Measurements from ENCODE around the gene APAF1. TPM values are rescaled to one million over a fixed set of nuclear protein-coding genes. Genes with fewer than 3 reads are reported as not detected.

The APAF1 gene
- total and polyA plus RNA-seq, 9 of the 15 experiments (the other 6 are each of a cell fraction or from before 2014, with no cell fraction given): 5.1 to 15.7 (median 9.9) TPM

GRCh38 chr12:98754095-98754494 is 109.0 kb downstream of the APAF1 start (continued):
- TF ChIP-seq PKNOX1 (IDR thresholded peaks at IDR 0.05) (peak; percentile 84), SMAD4 (CRISPR knock-in tag; conservative IDR thresholded peaks at IDR 0.05) (0 out of 2 replicates have a peak, but pooled peaks have one; percentile 19), MAZ (CRISPR knock-in tag; conservative IDR thresholded peaks at IDR 0.05 in 1 of 2, IDR thresholded peaks at IDR 0.05 in 1 of 2) (0 out of 4 replicates have a peak, but pooled peaks of 1 of the 2 experiments have one; percentile 23), KAT8 (IDR thresholded peaks at IDR 0.05; ENCODE audit: low read depth) (no peak), KDM1A (IDR thresholded peaks at IDR 0.05) (0 out of 4 replicates have a peak, but pooled peaks of 1 of the 2 experiments have one; percentile 19), KLF6 (CRISPR knock-in tag; IDR thresholded peaks at IDR 0.05; ENCODE audit: borderline replicate concordance) (no peak), PBX2 (CRISPR knock-in tag; IDR thresholded peaks at IDR 0.05; ENCODE audit: low read depth) (no peak), PBX2 (tag; conservative IDR thresholded peaks at IDR 0.05; ENCODE audit: low read depth) (0 out of 2 replicates have a peak, but pooled peaks have one; percentile 21), TRIM24 (IDR thresholded peaks at IDR 0.05) (peak in 1 of 2 experiments; percentile 50; a peak in 1 of 4 replicates), HDAC2 (IDR thresholded peaks at IDR 0.05) (0 out of 2 replicates have a peak, but pooled peaks have one; percentile 52), TCF3 (CRISPR knock-in tag; IDR thresholded peaks at IDR 0.05) (peak; percentile 85), DIDO1 (tag; IDR thresholded peaks at IDR 0.05; ENCODE audit: low read depth) (0 out of 2 replicates have a peak, but pooled peaks have one; percentile 0), CREB1 (IDR thresholded peaks at IDR 0.05) (no peak), CREB1 (CRISPR knock-in tag; IDR thresholded peaks at IDR 0.05) (0 out of 2 replicates have a peak, but pooled peaks have one; percentile 17), BCL6 (CRISPR knock-in tag; IDR thresholded peaks at IDR 0.05) (no peak), ZNF408 (CRISPR knock-in tag; IDR thresholded peaks at IDR 0.05; ENCODE audit: low read depth) (no peak), NKRF (IDR thresholded peaks at IDR 0.05; ENCODE audit: borderline replicate concordance) (no peak), RFX1 (IDR thresholded peaks at IDR 0.05) (peak; percentile 29; the same call in 1 of the 2 replicates), ZNF561 (CRISPR knock-in tag; conservative IDR thresholded peaks at IDR 0.05) (no peak), MAFG (tag; conservative IDR thresholded peaks at IDR 0.05) (peak; percentile 25), YBX1 (IDR thresholded peaks at IDR 0.05) (no peak), SAP30 (IDR thresholded peaks at IDR 0.05; ENCODE audit: borderline replicate concordance, insufficient read depth, low read depth, low read length, poor library complexity, severe bottlenecking) (no peak), NFATC3 (IDR thresholded peaks at IDR 0.05) (no peak), GATAD2B (IDR thresholded peaks at IDR 0.05; ENCODE audit: borderline replicate concordance) (no peak), FOSL1 (tag; conservative IDR thresholded peaks at IDR 0.05) (peak; percentile 91), SMARCA4 (IDR thresholded peaks at IDR 0.05) (peak; percentile 70)

Measured in K562 (cell line).